Activated CD8-positive, alpha-beta memory T cell treated with anti-CD3 and anti-CD28 coated beads for 24 hours (primary cell): ENCODE results near the gene FGFR4.

Experiments used
- DNase-seq: peaks from one replicate; pipeline ENCODE4 v3.0.0-alpha.2; 2020

Gene FGFR4

DNA sequence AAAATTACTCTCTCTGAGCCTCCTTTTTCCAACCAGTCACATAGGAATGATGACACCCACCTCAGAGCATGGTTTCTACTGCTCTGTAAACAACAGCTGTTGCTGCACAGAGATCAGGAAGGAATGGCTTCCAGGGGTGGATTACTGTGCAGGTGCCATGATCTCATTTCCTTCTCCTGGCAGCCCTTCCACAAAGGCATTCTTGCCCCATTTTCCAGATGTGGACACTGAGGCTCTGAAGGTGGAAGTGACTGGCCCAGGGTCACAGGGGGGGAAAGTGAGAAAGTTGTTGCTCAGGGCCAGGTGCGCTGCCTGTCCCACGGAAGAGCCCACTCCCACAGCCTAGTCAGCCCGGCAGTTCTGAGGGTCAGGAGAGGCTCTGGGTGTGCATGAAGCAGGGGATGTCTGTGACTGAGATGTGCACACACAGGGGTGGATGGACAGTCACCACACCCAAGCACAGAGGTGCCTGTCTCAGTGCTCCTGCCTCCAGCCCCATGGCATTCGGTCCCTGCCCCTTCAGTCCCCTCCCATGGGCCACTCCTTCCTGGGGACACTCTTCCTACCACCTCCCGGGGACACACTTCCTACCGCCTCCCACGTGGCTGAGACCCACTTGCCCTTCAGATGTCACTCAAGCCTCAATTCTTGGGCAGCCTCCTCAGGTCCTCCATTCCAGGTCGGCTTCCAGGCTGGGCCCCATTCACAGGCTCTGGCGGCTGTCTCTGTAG is 17.0 kb downstream of the FGFR4 start:
- no peak for DNase-seq

DNA sequence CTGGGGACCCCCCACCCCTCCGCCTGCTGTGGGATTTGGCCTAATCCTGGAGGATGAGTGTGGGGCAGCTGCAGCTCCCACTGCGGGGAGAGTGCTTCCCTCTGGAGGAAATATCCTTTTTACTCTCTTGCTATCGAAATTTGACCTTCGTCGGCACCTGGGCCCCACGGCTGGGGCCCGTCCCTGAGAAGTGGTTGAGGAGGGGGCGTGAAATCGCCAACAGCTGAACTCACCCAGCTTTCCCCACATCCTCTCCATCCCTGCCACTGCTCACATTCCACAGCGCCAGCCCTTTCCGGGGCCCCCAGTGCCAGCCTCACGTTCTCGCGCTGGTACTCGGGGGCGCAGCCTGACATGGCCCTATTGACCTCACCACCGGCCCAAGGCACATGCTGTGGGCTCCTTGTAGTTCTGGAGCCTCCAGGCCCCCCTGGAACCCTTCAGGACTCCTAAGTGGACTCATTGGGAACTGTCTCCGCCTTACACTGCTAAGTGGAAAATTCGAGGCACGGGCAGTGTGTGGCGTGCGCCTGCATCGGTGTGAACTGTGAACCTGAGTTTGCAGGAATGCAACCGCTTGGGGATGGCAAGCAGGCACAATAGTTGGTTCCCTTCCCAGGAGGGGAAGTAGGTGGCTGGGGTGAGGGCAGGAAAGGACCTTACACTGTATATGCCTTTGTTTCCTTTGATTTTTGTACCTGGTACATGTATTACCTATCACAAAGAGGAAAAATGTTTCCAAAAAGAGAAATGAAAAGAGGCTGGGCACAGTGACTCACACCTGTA is 19.2 kb downstream of the FGFR4 start:
- no peak for DNase-seq

DNA sequence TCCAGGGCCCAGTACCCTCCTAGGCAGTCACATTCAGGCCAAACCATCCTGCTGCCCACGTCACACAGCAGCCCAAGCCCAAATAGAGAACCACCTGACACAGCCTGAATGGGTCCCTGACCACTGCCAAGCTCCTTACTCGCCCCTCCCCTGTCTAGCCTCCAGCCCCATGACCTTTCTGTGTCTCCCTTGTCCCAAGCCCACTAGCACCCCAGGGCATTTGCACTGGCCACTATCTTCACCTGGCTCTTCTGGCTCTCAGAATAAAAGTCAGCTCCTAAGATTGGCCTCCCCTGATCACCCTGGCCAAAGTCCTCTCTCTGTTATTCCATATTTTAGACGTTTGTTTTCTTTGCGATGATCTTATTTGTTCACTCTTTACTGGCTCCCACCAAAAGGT is 20.4 kb downstream of the FGFR4 start:
- no peak for DNase-seq

- no peak for DNase-seq
Observed at GRCh38 chr5:177109810-177110209, 23.1 kb downstream of the FGFR4 start.

GRCh38 chr5:177111720-177112394 is 25.1 kb downstream of the FGFR4 start:
- DNase-seq = peak; percentile 86

GRCh38 chr5:177112589-177113220 is 26.0 kb downstream of the FGFR4 start:
- DNase-seq = no peak

- peak; percentile 93 for DNase-seq
Observed at GRCh38 chr5:177113566-177114424, 27.1 kb downstream of the FGFR4 start.

GRCh38 chr5:177116631-177117373 is 30.1 kb downstream of the FGFR4 start:
- DNase-seq = peak; percentile 91

- DNase-seq = no peak
Observed at GRCh38 chr5:177117441-177118045, 30.8 kb downstream of the FGFR4 start.

GRCh38 chr5:177122566-177122965 is 35.9 kb downstream of the FGFR4 start:
- no peak for DNase-seq

GRCh38 chr5:177123789-177124485 is 37.2 kb downstream of the FGFR4 start:
- no peak for DNase-seq

DNA sequence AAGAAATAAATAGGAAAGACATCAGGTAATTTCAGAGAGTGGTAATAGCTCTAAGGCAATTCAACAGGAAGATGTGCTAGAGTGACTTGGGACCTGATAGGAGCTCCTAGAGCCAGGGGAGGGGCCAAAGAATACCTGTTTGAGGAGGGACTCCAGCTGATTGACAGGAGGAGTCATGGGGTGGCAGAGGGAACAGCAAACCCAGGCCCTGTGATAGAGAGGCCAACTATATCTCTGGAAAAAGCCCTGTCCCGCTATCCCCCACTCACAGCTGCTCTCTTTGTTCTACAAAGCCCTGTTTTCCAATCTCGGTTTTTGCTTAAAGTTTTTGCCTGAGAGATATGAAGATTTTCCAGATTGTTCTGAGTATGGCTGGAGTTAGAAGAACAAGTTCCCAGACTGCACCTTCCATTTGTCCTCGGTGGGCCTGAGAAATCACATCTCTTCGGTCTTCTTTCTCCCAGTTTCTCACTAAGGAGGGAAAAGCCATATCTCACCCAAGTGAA is 37.8 kb downstream of the FGFR4 start:
- DNase-seq = no peak

- DNase-seq = no peak
Observed at GRCh38 chr5:177126771-177127170, 40.1 kb downstream of the FGFR4 start.

DNA sequence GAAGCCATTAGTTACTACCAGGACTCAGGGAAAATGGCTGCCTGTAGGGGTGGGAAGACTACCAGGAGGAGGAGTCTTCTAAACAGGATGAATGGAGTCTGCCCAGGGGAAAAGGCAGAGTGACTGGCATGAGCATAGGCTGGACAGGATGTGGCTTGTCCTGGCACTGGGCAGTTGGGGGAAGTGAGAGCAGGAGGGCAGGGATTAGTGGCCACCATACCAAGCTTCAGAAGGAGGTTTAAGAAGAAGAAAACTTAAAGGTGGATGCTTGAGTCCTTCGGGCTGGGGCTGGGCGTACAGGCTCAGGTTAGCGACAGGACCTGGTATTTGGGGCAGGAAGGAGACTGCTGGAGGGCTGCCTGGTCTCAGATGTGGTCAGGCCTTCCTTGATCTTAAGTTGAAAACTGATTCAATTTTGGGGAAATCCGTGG is 41.9 kb downstream of the FGFR4 start:
- DNase-seq = no peak

DNA sequence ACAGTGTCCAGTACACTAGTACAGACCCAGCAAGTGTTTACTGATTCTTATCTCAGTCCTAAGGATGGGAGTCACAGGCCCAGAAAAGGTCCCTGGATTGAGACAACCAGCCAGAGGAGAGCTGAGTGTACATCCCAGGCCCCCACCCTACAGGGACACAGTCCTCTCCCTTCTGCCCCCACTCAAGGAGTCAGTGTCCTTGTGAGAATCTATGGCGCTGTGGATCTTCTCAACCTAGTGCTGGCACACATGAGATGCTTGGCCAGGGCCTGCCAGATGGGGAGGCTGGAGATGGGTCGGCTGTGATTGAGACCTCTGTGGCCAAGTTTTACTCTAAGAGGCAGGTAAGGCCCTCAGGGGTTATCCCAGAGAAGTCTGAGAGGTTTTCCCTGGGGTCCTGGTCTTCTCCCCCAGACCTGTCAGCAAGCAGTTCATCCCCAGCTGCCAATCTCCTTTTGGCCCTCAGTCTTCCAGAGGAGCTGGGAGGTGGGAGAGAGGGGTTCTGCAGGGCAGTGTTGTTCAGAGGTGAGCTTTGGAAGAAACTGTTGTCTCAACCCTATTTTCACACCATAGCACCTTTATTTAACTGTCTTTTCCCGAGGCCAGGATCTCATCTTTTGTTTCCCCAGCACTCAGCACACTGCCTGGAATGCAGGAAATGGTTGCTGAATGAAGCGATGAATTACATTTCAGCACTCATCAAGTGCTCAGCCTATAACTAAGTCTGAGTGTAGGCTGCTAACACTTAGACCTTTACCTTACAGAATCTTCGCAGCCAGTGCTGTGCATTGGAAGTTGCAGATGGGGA is 43.7 kb downstream of the FGFR4 start:
- DNase-seq = no peak

DNA sequence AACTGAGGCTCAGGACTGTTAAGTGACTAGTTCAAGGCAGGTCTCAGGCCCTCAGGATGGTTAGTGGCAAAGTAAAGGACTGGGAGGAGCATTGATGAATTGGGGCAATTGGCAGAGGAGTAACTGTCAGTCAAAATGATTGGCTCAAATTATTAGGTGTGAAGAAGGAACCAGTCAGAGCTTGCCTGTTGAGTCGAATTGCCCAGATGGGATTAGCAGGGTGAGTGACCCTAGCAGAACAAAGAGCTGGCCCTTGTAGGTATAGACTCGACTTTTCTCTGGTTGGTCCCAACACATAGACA is 44.3 kb downstream of the FGFR4 start:
- no peak for DNase-seq

DNA sequence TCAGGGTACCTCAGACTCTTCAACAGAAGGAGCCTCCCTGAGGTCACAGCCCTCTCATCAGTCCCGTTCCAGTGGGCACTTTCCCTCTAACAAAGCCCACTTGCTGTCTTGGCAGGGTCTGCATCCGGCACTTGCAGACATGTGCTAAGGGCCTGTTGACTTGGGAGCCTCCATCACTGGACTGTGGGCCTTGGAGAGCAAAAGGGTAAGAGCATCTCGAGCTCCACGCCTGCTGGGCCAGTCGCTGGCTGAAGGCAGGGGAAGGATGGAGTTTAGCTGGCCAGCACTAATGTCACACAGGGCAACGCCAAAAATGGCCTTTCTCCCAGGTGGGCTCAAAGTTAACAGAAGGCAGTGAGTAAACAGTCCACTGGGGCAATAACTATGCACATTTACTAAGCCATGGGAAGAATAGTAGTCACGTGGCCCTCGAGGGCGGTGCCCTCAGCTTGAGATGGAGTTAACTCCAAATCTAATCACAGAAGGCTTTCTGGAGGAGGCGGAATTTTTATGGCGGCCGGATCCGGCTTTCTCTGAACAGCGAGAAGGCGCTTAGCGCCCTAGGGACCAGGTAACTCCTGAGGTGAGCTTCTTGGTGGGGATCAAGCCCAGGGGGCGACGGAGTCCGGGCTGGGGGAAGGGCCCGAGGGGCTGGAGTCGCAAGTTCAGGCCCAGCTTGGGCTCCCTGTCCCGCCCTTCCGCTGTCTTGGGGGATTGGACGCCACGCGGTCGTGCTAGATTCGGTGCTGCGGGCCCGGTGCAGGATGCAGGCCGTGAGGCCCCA is 44.8 kb downstream of the FGFR4 start:
- no peak for DNase-seq
